HepG2 (cell line): ENCODE results near the gene CRYGA.

ENCODE experiments used
- NR1H2 ChIP-seq: sonication (generic); formaldehyde crosslinking; IDR thresholded peaks from 2 replicates; pipeline ENCODE4 v1.8.1; 2022; ENCODE audit warnings: low read depth, missing genetic modification reagents, borderline replicate concordance
- ZFP36 ChIP-seq: fragments of 150-350 bp; IDR thresholded peaks from 2 replicates; pipeline ENCODE4 v1.6.1; 2018; ENCODE audit warnings: borderline replicate concordance, low read length, low read depth; ENCODE audit not compliant: partially characterized antibody

DNA sequence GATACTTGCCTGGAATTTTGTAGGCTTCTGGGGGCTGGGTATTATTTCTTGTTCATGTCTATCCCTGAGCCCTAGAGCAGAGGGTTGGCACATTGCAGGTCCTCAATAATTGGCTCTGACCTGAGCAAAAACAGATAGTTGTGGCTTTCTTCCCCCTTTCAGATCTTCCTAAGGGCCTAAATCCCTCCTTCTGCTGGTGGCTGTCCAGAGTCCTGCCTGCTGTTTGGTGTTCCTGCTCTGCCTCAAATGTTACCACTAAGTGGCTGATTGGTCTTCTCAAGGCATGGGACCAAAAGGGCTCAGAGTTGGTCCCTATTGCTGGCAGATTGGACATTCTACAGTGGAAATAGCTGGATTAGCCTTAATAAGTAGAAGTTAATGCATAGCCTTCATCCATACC lies 16.4 kb downstream of the CRYGA start:
- TF ChIP-seq ZFP36 (no peak), NR1H2 (CRISPR knock-in tag) (no peak)
